GM18526 (cell line): Measurements from ENCODE around the gene VPS39.

Experiments used
- POLR2A ChIP-seq: IDR thresholded peaks from 3 replicates; pipeline ENCODE4 v1.6.1; 2011; ENCODE audit not compliant: insufficient read length; ENCODE audit errors: extremely low read depth

Gene VPS39, protein sequence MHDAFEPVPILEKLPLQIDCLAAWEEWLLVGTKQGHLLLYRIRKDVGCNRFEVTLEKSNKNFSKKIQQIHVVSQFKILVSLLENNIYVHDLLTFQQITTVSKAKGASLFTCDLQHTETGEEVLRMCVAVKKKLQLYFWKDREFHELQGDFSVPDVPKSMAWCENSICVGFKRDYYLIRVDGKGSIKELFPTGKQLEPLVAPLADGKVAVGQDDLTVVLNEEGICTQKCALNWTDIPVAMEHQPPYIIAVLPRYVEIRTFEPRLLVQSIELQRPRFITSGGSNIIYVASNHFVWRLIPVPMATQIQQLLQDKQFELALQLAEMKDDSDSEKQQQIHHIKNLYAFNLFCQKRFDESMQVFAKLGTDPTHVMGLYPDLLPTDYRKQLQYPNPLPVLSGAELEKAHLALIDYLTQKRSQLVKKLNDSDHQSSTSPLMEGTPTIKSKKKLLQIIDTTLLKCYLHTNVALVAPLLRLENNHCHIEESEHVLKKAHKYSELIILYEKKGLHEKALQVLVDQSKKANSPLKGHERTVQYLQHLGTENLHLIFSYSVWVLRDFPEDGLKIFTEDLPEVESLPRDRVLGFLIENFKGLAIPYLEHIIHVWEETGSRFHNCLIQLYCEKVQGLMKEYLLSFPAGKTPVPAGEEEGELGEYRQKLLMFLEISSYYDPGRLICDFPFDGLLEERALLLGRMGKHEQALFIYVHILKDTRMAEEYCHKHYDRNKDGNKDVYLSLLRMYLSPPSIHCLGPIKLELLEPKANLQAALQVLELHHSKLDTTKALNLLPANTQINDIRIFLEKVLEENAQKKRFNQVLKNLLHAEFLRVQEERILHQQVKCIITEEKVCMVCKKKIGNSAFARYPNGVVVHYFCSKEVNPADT

DNA sequence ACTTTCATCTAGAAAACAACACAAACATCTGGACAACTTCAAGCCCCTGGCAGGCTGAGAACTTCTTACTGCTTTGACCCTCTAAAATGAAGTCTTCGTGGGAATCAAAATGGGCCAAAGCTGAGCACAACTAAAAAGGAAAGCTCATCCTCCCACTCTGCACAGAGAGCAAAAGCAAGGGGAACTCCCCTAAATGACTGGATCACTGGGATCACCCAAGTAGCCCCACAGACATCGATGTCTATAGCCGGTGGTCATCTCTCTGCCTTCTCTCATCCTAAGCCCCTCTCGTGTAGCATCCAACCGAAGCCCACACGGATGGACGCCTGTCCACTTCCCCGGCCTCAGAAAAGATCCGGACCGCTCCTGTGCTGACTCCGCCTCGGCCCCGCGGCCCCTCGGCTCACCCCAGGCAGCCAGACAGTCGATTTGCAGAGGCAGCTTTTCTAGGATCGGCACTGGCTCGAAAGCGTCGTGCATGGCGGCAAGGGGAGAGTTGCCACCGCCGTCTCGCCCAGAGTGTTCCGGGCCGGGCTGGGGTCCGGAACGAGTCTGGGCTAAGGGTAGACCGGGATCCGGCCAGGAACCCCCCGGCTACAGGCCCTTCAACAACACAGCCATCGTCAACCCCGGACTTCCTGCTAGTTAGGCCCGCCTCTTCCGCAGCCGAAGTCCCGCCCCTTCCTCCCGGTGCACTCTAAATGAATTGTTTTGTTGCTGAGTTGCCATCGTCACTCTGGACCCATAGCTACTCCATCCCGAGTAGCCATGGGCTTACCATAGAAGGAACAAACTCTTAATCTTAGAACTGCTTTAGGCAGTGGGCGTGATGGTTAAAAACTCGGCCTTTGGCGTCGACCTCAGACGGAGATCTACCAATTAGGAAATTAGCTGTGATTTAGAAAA, at the start of gene VPS39:
TSS of gene VPS39 (minus strand) at position 631 of the 906 bp plus-strand sequence. CDS start at position 480, 151 bp downstream.
- TF ChIP-seq POLR2A: peak; percentile 85

DNA sequence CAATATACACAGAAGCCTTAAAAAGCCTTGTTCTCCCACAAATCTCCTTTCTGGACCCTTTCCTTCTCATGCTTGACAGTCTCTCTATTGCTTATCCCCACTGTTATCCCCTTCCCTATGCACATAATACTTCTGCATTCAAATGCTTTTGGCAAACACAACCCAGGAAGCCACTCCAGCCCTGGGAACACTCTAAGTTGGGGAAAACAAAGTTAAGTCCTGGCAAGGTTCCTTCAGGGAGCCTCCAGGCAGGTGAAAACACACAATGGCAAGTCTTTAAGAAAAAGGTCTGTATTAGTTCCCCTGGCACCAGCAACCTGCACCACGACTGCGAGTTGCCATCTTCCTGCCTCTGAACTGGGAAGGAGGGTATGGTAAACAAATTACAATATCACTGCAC, 45.2 kb upstream of the VPS39 start:
- TF ChIP-seq POLR2A: no peak

DNA sequence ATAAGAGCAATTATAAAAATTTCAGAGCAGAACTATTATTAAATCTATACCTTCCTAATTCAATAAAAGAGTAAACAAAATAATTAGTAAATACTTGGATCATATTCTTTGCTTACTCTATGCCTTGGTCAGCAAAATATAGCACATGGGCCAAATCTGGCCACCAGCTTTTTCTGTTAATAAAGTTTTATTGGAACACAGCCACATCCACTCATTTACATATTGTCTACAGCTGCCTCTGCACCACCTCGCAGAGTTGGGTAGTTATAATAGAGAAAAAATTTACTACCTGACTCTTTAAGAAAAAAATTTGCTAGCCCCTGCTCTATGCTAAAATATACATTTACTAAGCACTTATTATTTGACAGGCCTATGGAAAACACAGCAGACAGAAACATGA, 32.7 kb upstream of the VPS39 start:
- TF ChIP-seq POLR2A: no peak

DNA sequence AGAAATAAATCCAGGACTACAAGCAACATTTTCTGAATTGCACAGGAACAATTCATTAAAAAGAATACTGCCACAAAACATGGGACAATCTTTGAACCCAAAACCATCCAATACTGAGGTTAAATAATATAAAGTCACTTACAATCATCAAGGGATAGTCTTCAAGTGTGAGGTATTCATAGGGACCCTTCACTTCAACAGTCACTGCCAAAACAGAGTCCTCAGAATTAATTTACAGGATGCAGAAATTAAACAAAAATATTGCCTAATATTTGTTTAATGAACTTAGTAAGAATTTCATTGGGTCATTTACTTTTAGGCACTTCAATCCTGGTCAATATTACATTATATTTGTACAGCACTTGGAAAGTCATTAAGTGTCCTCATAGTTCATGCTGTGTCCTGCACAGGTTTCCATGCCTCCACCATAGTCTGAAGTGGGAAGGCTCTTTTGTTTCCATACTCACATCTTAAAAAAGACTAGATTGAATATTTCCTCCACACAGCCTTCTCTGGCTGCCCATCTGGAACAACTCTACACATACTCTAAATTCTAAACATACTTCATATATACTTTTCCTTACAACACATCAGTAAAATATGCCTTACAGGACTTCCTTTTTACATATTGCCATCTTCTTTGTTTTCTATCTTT, 31.6 kb upstream of the VPS39 start:
- no peak for TF ChIP-seq POLR2A

DNA sequence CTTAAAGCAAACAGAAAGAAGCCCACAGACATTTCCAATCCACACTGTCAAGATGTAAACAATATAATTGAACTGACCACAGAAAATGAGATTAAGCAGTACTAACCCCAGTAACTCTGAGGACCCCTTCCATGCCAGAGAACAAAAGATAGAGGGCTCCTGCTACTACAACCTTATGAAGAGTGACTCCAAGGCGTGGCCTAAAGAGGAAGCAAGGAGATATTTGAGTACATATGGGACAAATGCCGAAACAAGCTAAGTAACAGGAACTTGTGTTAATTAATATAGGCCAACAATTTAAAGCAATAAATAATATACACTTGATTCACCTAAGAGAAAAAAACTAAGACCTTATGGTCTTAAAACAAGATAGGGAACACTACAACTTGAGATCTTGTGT, 25.0 kb upstream of the VPS39 start:
- no peak for TF ChIP-seq POLR2A

DNA sequence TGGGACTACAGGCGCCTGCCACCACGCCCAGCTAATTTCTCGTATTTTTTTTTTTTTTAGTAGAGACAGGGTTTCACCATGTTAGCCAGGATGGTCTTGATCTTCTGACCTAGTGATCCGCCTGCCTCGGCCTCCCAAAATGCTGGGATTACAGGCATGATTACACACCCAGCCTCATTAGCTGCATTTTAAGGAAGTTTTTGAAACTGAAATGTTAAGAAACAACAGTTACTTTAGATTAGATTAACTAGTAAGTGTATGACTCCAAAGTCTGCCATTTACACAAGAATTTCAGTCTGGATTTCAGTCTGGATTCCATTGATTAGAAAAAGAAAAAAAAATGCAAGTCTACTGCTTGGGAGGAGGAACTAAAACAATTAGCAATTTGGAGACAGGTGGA, 24.5 kb upstream of the VPS39 start:
- no peak for TF ChIP-seq POLR2A

DNA sequence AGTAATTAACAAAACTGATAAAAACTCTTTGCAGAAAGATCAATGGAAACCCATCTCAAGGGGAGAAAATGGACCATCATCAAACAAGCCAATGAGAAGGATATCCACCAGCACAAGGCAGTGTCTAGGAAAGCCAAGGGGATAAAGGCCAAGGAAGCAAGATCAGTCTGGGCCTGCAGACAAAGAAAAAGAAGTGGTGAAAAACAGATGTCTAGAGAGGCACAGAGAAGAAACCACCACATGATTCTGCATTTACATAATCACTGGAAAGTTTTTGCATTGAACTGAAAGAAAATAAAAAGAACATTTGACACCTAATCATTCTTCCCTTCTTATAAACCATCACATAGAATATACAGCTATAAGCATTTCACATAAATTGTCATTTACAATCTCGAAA, 23.0 kb upstream of the VPS39 start:
- no peak for TF ChIP-seq POLR2A

DNA sequence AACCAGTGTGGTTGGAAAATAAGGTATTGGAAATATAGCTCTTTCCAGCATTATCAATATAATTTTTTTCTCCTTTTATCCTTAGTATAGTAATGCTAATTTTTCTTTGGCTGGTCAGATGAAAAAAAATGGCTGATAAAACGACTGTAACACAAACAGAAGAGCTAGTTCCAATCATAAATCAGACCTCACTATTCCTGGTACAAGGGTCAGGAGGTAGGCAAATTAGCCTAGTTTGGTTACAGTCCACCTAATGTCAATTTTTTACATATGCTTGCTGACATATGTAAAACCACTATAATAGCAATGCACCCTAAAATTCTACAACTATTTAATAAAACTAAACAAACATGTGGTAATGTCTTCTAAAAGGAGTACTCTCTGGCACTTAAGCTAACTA, 19.9 kb upstream of the VPS39 start:
- no peak for TF ChIP-seq POLR2A

DNA sequence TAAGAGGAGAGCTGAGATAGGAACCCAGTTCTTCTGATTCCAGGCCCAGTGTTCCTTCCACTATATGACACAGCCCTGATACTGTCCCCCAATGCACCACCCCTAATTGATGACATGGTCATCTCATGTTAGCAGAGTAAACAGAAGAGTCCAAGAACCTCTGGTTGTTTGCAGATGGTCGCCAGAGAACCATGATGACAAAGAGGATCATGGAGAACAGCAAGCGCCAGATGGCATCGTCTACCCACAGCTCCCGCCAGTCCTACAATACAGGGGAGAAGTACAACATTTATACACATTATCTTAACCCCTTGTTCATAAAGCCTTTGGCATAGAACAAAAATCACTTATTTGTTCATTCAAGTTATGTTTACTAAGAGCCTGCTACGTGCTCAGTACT, 18.5 kb upstream of the VPS39 start:
- TF ChIP-seq POLR2A: no peak

DNA sequence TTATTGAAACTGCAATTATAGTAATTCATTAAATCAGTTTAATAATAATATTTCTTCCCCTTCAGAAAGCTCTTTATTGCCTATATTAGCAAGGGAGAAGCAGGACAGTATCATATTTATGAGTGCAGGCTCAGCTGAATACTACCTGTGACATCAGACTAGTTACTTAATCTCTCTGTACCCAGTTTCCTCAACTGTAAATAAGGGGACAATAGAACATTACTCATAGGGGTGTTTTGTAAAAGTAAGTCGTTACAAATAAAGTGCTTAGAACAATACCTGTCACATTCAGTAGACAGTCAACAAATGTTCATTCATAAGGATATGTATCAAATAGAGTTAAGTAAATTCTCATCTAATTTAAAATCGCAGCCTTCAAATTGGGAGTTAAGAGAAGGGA, 12.1 kb upstream of the VPS39 start:
- no peak for TF ChIP-seq POLR2A

DNA sequence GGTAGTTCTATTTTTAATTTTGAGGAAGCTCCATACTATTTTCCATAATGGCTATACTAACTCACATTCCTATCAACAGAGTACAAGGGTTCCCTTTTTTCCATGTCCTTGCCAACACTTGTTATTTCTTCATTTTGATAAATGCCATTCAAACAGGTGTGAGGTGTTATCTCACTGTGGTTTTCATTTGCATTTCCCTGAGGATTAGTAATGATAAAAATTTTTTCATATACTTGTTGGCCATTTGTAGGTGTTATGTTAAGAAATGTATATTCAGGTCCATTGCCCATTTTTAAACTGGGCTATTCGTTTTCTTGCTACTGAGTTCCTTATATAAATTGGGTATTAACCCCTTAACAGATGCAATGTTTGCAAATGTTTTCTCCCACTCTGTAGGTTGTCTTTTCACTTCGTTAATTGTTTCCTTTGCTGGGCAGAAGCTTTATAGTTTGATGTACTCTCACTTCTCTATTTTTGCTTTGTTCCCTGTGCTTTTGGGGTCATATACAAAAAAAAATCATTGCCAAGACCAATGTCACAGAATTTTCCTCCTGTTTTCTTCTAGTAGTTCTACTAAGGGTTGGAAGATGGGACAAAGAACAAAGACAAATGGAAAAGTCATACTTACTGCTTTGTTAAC, 11.0 kb upstream of the VPS39 start:
- TF ChIP-seq POLR2A: no peak

DNA sequence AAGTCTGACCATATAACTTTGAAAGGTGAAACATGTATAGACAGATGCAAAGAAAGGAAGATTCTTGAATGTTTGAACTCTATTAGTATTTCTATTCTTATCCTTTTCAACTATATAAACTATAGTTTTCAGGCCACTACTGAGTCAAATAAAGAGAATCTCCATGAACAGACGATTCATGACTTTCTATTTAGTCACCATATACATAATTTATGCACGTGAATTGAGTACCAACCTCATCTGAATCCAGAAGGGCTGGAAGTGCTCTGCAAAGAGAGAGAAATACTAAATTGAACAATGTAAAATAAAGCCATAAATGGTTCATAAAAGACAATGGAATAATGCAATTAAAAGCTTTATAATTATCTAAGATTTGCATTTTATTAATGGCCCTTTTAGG, 9.5 kb upstream of the VPS39 start:
- TF ChIP-seq POLR2A: no peak

DNA sequence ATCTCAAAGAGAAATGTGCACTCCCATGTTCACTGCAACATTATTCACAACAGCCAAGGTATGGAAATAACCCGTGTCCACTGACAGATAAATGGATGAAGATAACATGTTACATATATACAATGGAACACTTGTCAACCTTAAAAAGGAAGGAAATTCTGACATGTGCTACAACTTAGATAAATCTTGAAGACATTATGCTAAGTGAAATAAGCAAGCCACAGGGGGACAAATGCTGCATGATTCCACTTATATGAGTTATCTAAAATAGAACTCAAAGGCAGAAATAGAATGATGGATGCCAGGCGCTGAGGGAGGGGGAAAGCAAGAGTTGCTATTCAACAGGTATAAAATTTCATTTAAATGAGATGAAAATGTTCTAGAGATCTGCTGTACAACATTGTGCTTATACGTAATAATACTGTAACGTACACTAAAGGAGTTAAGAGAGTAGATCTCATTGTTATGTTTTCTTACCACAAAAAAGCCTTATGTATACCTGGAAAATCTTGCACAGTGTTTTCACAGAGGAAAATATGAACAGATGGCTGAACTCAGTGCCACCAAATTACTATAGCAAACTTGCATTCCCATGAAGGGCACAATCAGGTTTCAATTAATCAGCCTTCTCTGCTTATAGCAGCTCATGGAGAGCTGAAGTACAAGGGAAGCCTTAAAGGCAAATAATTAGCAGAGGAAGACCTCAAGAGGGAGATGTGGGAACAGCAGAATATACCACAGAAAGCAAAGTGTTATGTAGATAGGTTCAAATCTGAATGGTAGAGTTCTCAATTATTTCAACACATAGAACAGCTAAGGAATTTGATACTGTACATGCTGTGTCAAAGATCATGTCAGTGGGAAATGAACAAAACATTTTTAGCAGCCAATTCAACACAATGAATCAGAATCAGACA, 8.1 kb upstream of the VPS39 start:
- TF ChIP-seq POLR2A: no peak
